Cardiac septum (tissue), 1 donor: ENCODE measurements around the gene NFXL1. TPM values are rescaled to one million over a fixed set of nuclear protein-coding genes. Genes with fewer than 3 reads are reported as not detected.

Experiments
- DNase-seq: peaks from one replicate; pipeline ENCODE4 v3.0.0-alpha.2; 2020; ENCODE audit warnings: low spot score
- intact Hi-C: fragments of 100-400 bp; cut with DNase I; formaldehyde crosslinking; loops from one replicate; pipeline ENCODE4 v1.14.0; 2022
- total RNA-seq: library from RNA; stranded (reverse); fragmentation: NEBNext Ultra II Directional; extraction: Animal tissue kit (Norgen Biotek cat#: 25700); gene quantifications from one replicate; pipeline ENCODE4 v1.2.1, GENCODE V29; 2021
- donor health status: DM: no; HTN: no; CAD: no.

The NFXL1 gene
- total RNA-seq, 1 donor from 2014 or later, result 6.0 TPM

- intact Hi-C loops, result loop anchor here (10.0 kb wide), 1 partner anchor 449 kb away; the partner anchor contains the start of gene COMMD8
- DNase-seq, result no peak
Observed at GRCh38 chr4:47913330-47913729, 1.1 kb downstream of the NFXL1 start.

DNA sequence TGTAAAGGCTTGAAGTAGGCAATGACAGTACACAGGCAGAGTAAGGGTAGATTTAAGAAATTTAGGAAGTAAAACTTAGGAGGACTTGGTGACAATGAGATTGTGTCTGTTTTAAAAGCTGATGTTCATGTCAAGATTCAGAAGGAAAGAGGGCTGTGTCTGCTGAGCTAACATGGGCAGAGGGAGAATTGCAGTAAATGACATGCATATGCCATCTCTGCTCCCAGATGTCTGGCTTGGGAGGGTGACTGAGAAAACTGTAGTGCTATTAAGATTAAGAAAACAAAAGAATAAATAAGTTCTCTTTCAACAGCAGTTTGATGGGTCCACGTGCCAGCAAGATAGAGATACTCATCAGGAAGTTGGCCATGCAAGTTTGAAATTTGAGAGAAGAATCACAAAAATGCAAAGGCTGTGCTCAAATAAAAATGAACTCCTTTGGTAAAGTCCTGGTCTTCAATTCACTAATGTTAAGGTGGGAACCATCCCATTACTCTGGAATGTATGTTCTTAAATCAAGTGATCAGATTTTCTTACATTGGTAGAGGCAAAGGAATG, 7.2 kb downstream of the NFXL1 start:
- intact Hi-C loops, result no loop called here
- DNase-seq, result no peak

DNA sequence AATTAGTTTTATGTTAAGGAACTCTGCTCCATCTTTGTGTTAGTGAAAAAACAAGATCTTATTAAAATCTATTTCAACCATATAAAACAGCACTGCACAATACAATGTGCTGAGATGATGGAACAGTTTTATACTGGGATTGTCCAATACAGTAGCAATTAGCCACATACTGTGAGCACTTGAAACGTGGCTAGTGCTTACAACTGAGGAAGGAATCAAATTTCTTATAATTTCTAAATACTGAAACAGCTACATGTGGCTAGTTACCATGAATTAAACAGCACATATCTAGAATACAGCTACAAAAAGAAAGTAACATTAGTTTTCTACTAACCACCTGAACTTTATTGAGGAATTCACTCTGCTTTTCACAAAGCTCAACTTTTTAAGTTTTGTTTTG, 14.7 kb downstream of the NFXL1 start:
- intact Hi-C loops, result no loop called here
- DNase-seq, result no peak

- intact Hi-C loops, result no loop called here
- no peak for DNase-seq
Observed at GRCh38 chr4:47891928-47892327, 22.5 kb downstream of the NFXL1 start.

- intact Hi-C loops, result no loop called here
- DNase-seq, result no peak
Observed at GRCh38 chr4:47882228-47882627, 32.2 kb downstream of the NFXL1 start.

- intact Hi-C loops, result no loop called here
Observed at GRCh38 chr4:47879458-47879857, 34.9 kb downstream of the NFXL1 start.

DNA sequence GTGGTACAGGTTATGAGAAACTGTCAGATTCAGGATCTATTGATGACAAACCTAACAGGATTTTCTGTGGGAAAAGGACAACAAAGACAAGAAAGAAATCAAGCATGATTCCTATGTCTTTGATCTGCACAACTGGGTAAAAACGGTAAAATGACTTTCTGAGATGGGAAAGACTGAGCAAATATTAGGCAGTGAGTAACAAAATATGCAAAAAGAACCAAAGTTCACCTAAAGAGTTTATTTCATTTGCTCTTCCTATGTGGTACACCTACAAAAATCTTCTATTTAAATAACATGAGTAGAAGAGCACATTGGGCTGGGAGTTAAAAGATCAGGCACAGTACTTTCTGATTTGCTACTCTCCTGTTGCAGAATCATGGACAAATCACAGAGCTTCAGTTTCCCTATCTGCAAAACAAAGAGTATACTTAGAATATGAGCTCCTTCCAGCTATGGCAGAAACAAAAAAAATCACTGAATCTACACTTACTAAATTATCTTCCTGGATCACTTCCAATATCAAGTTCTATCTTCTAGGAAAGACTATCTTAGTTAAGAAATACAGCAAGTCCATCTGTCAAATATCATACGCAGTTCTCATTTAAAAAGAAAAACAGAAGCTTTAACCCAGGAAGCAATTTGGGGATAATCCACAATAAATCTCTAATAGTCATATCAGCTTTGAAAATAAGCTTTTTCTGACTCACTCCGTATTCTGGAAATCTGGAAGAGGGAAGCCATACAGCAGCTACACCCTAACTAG, 37.4 kb downstream of the NFXL1 start:
- intact Hi-C loops, result no loop called here

More at GRCh38 chr4:47879458-47879857, 34.9 kb downstream of the NFXL1 start:
- no peak for DNase-seq

GRCh38 chr4:47876310-47876709, 38.1 kb downstream of the NFXL1 start:
- no peak for DNase-seq
- intact Hi-C loops, result no loop called here

More for the DNA sequence above, 37.4 kb downstream of the NFXL1 start:
- no peak for DNase-seq

GRCh38 chr4:47873877-47874541, 40.4 kb downstream of the NFXL1 start:
- intact Hi-C loops, result no loop called here
- DNase-seq, result no peak

DNA sequence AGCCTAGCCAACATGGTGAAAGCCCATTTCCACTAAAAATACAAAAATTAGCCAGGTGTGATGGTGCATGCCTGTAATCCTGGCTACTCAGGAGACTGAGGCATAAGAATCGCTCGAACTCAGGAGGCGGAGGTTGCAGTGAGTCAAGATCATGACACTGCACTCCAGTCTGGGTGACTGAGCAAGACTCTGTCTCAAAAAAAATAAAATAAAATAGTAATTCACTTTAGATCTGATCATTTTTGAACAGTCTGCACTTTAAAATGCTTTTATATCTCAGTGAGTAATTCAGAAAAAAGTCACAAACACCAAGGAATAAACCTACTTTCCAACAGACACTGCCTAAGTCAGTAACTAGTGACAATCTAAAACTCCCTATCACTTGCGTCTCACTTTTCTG, 50.9 kb downstream of the NFXL1 start:
- intact Hi-C loops, result no loop called here
- DNase-seq, result no peak

DNA sequence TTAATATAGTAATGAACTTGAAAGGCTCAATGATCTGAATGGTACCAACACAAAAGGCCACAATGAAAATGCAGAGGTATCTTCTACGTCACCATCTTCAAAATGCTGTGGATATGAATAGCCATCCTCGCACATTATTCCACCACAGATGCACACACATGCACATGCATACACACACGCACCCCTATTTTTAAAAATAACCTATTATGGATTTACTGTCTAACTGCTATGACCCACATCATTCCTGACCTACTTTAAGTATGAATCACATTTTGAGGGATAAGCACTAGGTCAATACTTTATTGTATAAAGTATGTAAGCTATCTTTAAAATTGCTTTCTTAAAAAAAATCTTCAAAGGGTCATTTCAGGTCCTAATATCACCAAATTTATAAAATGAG, 52.1 kb downstream of the NFXL1 start:
- intact Hi-C loops, result no loop called here
- no peak for DNase-seq

- intact Hi-C loops, result no loop called here
- no peak for DNase-seq
Observed at GRCh38 chr4:47860305-47860704, 54.1 kb downstream of the NFXL1 start.

DNA sequence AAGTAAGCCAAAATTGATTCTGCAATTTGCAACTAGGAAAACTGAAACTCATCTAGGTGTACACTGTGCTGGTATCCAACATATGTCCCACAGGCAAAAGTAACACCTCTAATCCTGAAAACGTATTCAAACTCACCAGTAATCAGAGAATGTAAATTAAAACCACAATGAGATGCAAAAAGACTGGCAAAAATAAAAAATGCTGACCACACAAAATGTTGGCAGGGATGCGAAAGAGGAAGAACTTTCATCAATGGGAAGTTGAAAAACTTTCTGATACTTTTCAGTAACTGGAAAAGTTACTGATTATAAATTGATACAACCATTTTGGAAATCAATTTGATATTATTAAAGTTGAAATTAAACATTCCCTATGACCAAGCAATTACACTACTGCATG, 56.4 kb downstream of the NFXL1 start:
- no peak for DNase-seq
- intact Hi-C loops, result no loop called here

DNA sequence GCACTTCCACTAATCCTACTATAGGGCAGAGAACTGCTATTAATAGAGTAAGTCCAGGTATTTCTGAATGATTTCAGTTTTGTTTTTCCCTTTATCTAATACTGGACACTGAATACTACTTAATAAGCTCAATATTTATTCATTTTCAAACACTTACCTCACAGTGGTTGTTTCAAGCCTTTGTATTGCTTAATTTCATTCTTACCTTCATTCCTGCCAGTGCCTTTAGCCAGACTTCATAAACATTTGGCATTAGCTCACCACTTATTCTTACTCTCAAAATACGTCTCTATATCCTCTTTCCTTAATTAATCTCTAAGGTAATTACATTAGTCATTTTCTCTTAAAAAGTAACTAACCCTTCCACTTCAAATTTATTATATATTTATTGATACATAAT, 57.7 kb downstream of the NFXL1 start:
- intact Hi-C loops, result no loop called here
- no peak for DNase-seq

GRCh38 chr4:47855350-47855749, 59.0 kb downstream of the NFXL1 start:
- no peak for DNase-seq
- intact Hi-C loops, result no loop called here

GRCh38 chr4:47852136-47852535, 62.2 kb downstream of the NFXL1 start:
- intact Hi-C loops, result no loop called here
- DNase-seq, result no peak

DNA sequence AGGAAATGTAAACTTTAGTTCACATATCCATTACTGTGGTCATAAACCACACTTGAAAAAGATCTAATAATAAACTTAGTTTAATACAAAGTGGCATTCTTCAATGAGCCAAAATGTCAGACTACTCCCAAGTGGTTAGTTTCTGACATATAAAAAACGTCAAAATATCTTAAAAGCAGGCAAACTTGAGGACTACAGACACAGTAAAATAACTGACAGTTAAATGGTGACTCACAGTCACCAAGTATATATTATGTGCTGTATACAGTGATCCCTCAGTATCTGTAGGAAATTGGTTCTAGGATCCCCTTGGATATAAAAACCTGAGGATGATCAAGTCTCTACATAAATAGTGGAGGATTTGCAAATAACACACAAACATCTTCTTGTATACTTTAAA, 64.9 kb downstream of the NFXL1 start:
- intact Hi-C loops, result no loop called here
- no peak for DNase-seq

DNA sequence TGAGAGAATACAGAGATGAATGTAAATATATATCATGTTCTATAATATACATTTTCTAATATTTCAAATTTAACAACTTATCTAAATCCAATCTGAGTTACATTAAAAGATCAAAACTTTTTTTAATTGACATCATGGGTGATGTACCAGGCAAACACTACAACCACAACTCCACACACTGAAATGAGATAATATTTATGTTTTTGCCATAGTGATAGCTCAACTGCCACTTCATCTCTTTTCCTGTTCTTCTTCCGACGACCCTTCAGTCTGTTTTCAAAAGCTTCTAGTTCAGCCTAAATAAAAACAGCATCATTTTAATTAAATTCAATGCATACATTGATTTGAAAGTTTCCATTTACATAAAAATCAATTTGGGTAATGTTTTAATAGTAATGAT, 66.3 kb downstream of the NFXL1 start:
- intact Hi-C loops, result no loop called here
- no peak for DNase-seq

DNA sequence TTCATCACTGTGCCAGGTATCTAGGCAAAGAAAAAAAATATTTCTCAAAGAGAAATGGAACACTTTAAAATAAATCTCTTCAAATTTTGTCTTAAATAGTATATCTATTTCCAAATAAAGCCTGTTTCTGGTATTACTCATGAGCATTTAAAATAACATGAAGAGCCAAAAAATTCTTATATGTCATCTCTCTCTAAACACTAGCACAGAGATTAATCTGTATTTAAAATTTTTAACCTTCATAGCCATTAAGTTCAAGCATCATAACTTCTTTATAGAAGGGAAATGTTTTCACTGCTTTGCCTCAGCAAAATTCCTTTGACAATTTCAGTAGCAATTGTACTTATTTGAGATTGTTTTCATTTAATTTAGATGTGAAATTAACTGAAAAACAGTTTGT, 71.4 kb downstream of the NFXL1 start:
- intact Hi-C loops, result no loop called here

GRCh38 chr4:47840291-47840690, 74.1 kb downstream of the NFXL1 start:
- no peak for DNase-seq
- intact Hi-C loops, result no loop called here

More for the DNA sequence above, 71.4 kb downstream of the NFXL1 start:
- no peak for DNase-seq

DNA sequence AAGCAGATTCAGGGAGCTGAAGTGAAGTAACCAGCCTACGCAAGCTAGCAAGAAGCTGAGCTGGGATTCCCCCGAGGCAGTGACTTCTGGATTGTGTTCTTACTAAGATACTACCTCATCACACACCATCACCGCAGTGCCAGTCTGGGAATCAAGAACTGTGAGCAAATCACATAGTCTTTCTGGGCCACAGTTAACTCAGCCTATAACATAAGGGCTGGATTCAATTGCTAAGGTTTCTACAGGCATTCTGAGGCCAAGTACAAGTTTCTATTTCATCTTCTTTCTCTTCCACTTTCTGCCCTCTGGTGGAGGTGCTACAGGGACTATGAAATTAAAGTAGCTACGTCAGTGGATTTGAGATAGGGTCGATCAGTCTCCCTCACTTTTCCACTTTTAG, 75.1 kb downstream of the NFXL1 start:
- no peak for DNase-seq
- intact Hi-C loops, result loop anchor here (5.0 kb wide), 1 partner anchor 152 kb away; no protein-coding TSS in a partner anchor
